ENCODE data around the gene RACGAP1.

Gene RACGAP1

GRCh38 chr12:49947593-49948226 lies 77.6 kb downstream of the RACGAP1 start:
- Histone ChIP-seq H3K27ac (no peak overlapping the region), H3K36me3 (no peaks in the 10 kb centered on the region), H3K4me3 (no peak overlapping the region), H3K9me3 (no peaks in the 10 kb centered on the region), H3K27me3 (peaks cover 0 to 14% of the 10 kb centered on the region in 2 donors), H3K4me1 (peaks cover 0 to 10% (median 5%) of the 10 kb centered on the region in 4 donors)
- intact Hi-C loops (cut with DNase I; ENCODE audit: low total_unique reads) = loop anchor here (10.0 kb wide), 1 partner anchor 83 kb away; no protein-coding TSS in a partner anchor
- no peak for TF ChIP-seq CTCF (IDR thresholded peaks at IDR 0.05)
- DNase-seq = peak in 1 of 2 donors; percentile 42

GRCh38 chr12:49946497-49946896 lies 78.8 kb downstream of the RACGAP1 start:
- no peaks in the 10 kb centered on the region for H3K36me3 ChIP-seq
- intact Hi-C loops (cut with DNase I; ENCODE audit: low total_unique reads) = loop anchor here (10.0 kb wide), 1 partner anchor 82 kb away; no protein-coding TSS in a partner anchor
- no peaks in the 10 kb centered on the region for H3K9me3 ChIP-seq
- H3K4me3 ChIP-seq = no peak overlapping the region
- peaks cover 0 to 14% of the 10 kb centered on the region in 2 donors for H3K27me3 ChIP-seq
- no peak for TF ChIP-seq CTCF (IDR thresholded peaks at IDR 0.05)
- no peak overlapping the region for H3K27ac ChIP-seq
- peaks cover 0 to 10% (median 5%) of the 10 kb centered on the region in 4 donors for H3K4me1 ChIP-seq
- DNase-seq = no peak

GRCh38 chr12:49946086-49946485 lies 79.2 kb downstream of the RACGAP1 start:
- no peak overlapping the region for H3K27ac ChIP-seq

GRCh38 chr12:49945394-49946080 lies 79.8 kb downstream of the RACGAP1 start:
- peak; percentile 68 to 87 for TF ChIP-seq CTCF (IDR thresholded peaks at IDR 0.05)
- Histone ChIP-seq H3K27ac (peak overlapping the region in 1 of 2 donors; percentile 37), H3K36me3 (no peaks in the 10 kb centered on the region), H3K4me3 (peak overlapping the region in 1 of 2 donors; percentile 36), H3K9me3 (no peaks in the 10 kb centered on the region), H3K27me3 (peaks cover 0 to 9% of the 10 kb centered on the region in 2 donors), H3K4me1 (peaks cover 0 to 10% (median 5%) of the 10 kb centered on the region in 4 donors)
- peak; percentile 69 to 85 for DNase-seq
- intact Hi-C loops (cut with DNase I; ENCODE audit: low total_unique reads) = loop anchor here (10.0 kb wide), 1 partner anchor 81 kb away; no protein-coding TSS in a partner anchor

More at GRCh38 chr12:49946086-49946485, 79.2 kb downstream of the RACGAP1 start:
- peaks cover 0 to 14% of the 10 kb centered on the region in 2 donors for H3K27me3 ChIP-seq
- no peaks in the 10 kb centered on the region for H3K9me3 ChIP-seq
- H3K4me3 ChIP-seq = no peak overlapping the region
- H3K4me1 ChIP-seq = peaks cover 0 to 10% (median 5%) of the 10 kb centered on the region in 4 donors
- intact Hi-C loops (cut with DNase I; ENCODE audit: low total_unique reads) = loop anchor here (10.0 kb wide), 1 partner anchor 81 kb away; no protein-coding TSS in a partner anchor
- TF ChIP-seq CTCF (IDR thresholded peaks at IDR 0.05) = no peak
- no peak for DNase-seq
- H3K36me3 ChIP-seq = no peaks in the 10 kb centered on the region

- no peak for DNase-seq
- no peaks in the 10 kb centered on the region for H3K9me3 ChIP-seq
- H3K27ac ChIP-seq = no peak overlapping the region
- intact Hi-C loops (cut with DNase I; ENCODE audit: low total_unique reads) = loop anchor here (10.0 kb wide), 1 partner anchor 80 kb away; no protein-coding TSS in a partner anchor
- H3K36me3 ChIP-seq = no peaks in the 10 kb centered on the region
- H3K27me3 ChIP-seq = peaks cover 0 to 2% of the 10 kb centered on the region in 2 donors
- peaks cover 0 to 10% (median 5%) of the 10 kb centered on the region in 4 donors for H3K4me1 ChIP-seq
- TF ChIP-seq CTCF (IDR thresholded peaks at IDR 0.05) = no peak
- H3K4me3 ChIP-seq = no peak overlapping the region
These were observed 80.6 kb downstream of the RACGAP1 start for GRCh38 chr12:49944718-49945117.

Data from tibial artery (tissue), 4 donors.